ENCODE data around the gene PAMR1. TPM values are rescaled to one million over a fixed set of nuclear protein-coding genes. Genes with fewer than 3 reads are reported as not detected.

PAMR1 gene
- total and polyA plus RNA-seq, 9 of the 15 experiments (the other 6 are each of a cell fraction or from before 2014, with no cell fraction given), result not detected

DNA sequence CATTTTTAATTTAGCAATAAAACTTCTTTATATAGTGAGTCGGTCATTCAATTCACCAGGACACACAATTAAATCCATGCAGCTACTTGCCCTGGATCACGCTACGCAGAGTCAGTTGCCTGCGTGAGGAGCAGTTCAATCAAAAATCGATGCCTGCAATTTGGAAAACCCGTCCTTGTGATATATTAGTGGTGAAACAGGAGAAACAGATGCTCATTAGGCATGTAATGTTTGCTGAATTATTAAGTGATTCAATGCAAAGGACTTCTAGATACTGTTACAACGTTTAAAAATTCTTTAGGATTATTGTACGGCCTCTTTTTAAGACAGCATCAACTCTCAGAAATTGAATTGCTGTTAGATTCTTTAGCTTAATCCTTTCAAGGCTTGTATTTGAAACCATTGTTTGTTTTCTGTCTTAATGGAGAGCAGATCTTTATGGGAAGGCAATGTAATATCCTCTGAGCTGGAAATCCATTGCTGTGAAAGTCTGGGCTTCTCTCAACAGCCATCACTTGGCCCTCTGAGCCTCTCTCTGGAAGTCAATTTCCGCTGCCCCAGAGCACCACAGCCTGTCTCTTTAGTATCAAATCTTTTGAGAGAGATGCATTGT lies 20.1 kb upstream of the PAMR1 start (continued):
- TF ChIP-seq, protein P1, sequence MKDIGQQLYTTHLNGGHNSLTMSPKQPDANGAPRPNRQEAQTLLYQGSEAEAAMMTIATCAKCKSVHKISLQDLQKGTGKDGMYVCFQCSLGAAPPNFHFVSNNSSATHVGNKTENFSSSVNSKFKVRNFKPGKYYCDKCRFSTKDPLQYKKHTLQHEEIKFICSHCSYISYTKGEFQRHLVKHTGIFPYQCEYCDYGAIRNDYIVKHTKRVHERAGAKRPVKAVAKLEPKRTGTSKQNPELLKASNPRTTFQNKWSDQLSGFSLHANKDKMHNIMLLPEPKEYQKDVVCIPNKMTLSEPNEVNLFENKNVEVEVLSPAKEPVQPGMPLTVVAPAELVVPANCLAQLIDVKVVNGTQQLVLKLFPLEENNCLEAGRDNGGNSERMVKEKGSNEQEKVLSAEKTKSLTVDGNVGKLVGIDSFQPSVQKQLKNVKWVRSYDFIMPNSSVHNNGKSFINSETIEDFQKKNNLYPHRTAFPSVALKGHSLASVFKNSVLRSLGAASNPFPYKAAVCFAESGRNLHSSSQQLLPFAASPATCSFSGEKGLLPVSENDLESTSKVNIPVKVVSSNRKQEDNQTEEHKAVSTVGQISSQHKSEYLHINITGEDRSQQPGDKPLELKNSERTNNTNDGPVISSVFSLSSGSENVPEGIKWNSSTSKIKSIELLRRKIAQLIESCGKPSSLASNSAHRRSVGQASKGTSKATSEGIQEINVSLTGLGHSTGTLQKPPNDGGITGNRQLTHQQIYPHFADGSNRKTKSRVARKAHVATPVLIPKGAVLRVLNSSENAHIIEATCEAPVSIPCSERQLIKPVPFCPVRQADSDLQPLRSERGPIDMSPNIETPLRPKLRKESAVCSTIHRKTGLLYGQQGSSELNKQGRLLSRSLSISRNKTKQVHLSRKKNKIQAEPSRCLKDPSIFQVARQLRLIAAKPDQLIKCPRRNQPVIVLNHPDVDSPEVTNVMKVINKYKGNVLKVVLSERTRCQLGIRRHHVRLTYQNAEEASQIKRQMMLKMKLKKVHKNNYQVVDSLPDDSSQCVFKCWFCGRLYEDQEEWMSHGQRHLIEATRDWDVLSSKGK (CRISPR knock-in tag; IDR thresholded peaks at IDR 0.05), result no peak
- TF ChIP-seq SP1 (CRISPR knock-in tag; IDR thresholded peaks at IDR 0.05) (no peak), ZFX (CRISPR knock-in tag; IDR thresholded peaks at IDR 0.05) (no peak), KAT7 (CRISPR knock-in tag; IDR thresholded peaks at IDR 0.05; ENCODE audit: borderline replicate concordance) (no peak), CBX3 (IDR thresholded peaks at IDR 0.05; ENCODE audit: borderline replicate concordance in 1 of 2, low read length in 2 of 2) (no peak)

DNA sequence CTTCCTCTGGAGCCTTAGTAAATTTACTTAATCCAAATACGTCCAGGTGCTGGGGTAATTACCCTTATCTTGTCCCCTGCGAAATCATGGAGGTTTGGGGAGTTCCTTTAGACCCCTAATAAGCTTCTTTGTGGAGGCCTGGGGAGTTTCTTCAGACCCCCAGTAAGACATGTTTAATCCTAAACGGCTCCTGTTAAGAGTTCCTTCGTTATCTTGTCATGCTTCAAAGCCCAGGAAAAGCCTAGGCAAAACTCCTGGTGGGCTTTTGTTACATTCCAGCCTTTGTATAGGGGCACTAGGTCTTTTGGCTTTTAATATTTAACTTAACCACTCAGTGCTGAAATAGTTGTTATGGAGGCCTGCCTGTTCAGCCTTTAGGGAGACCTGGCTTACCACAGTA lies 18.1 kb upstream of the PAMR1 start:
- H3K9ac ChIP-seq (ENCODE audit: insufficient read depth in 1 of 2, low read depth in 2 of 2, low read length in 2 of 2), result no peak overlapping the region
- ChIA-PET CTCF (ENCODE audit: low intra/inter-chr PET ratio) (no interaction called here), POLR2A (interaction anchor here (0.7 kb wide), 1 partner anchor 487 kb away, joined by 3 read pairs; no protein-coding TSS in a partner anchor)
- no peaks in the 10 kb centered on the region for H3K9me1 ChIP-seq (ENCODE audit: control insufficient read depth, insufficient read depth, low read length)
- FAIRE-seq, result no peak
- H3K36me3 ChIP-seq (ENCODE audit: control insufficient read depth, insufficient read depth, low read length), result no peaks in the 10 kb centered on the region
- 0% methylated on average over 4 of the region's 4 CpGs for whole genome bisulfite sequencing (ENCODE audit: insufficient coverage, low coverage, missing lambda C conversion rate)
- H2AFZ ChIP-seq (ENCODE audit: low read depth, low read length), result no peak overlapping the region
- no peaks in the 10 kb centered on the region for H3K79me2 ChIP-seq (ENCODE audit: control insufficient read depth, insufficient read depth, low read length)
- no TSS peak for BruUV-seq (replicated peaks)
- H3K27ac ChIP-seq (ENCODE audit: extremely low read depth, low read depth, low read length), result no peak overlapping the region
- ATAC-seq, result no peak
- no peak for DNase-seq (ENCODE audit: extremely low read depth in 1 of 4, low spot score in 3 of 4)
- H3K4me2 ChIP-seq (ENCODE audit: insufficient read depth, low read length), result no peak overlapping the region
- no peak overlapping the region for H3K4me3 ChIP-seq
- H3K27me3 ChIP-seq (ENCODE audit: control insufficient read depth in 2 of 2, insufficient read depth in 2 of 2, low read length in 2 of 2), result peaks cover 0 to 5% of the 10 kb centered on the region in 2 experiments; a peak in 2 of 5 replicates
- intact Hi-C loops (cut with micrococcal nuclease), result no loop called here
- no peaks in the 10 kb centered on the region for H4K20me1 ChIP-seq (replicated peaks; ENCODE audit: control insufficient read depth, insufficient read depth, low read length)
- in situ Hi-C loops (cut with MboI), result no loop called here
- H3K9me3 ChIP-seq (replicated peaks; ENCODE audit: control insufficient read depth, insufficient read depth, low read depth, low read length), result no peaks in the 10 kb centered on the region
- no peaks in the 10 kb centered on the region for H3K4me1 ChIP-seq (replicated peaks in 1 of 2; ENCODE audit: control insufficient read depth in 2 of 2, insufficient read depth in 2 of 2, low read length in 2 of 2)
- no peak for TF ChIP-seq ZNF589 (CRISPR knock-in tag; IDR thresholded peaks at IDR 0.05; ENCODE audit: low read depth)
- no peak for TF ChIP-seq MED1 (CRISPR knock-in tag; IDR thresholded peaks at IDR 0.05; ENCODE audit: borderline replicate concordance)
- TF ChIP-seq ETS2 (tag; IDR thresholded peaks at IDR 0.05; ENCODE audit: borderline replicate concordance, poor library complexity, severe bottlenecking), result no peak
- TF ChIP-seq RBM22 (IDR thresholded peaks at IDR 0.05; ENCODE audit: low read depth, low read length, poor library complexity, severe bottlenecking), result no peak
- TF ChIP-seq, protein P2, sequence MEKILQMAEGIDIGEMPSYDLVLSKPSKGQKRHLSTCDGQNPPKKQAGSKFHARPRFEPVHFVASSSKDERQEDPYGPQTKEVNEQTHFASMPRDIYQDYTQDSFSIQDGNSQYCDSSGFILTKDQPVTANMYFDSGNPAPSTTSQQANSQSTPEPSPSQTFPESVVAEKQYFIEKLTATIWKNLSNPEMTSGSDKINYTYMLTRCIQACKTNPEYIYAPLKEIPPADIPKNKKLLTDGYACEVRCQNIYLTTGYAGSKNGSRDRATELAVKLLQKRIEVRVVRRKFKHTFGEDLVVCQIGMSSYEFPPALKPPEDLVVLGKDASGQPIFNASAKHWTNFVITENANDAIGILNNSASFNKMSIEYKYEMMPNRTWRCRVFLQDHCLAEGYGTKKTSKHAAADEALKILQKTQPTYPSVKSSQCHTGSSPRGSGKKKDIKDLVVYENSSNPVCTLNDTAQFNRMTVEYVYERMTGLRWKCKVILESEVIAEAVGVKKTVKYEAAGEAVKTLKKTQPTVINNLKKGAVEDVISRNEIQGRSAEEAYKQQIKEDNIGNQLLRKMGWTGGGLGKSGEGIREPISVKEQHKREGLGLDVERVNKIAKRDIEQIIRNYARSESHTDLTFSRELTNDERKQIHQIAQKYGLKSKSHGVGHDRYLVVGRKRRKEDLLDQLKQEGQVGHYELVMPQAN (IDR thresholded peaks at IDR 0.05; ENCODE audit: borderline replicate concordance), result no peak
- TF ChIP-seq, protein P3, sequence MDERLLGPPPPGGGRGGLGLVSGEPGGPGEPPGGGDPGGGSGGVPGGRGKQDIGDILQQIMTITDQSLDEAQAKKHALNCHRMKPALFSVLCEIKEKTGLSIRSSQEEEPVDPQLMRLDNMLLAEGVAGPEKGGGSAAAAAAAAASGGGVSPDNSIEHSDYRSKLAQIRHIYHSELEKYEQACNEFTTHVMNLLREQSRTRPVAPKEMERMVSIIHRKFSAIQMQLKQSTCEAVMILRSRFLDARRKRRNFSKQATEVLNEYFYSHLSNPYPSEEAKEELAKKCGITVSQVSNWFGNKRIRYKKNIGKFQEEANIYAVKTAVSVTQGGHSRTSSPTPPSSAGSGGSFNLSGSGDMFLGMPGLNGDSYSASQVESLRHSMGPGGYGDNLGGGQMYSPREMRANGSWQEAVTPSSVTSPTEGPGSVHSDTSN (CRISPR knock-in tag; IDR thresholded peaks at IDR 0.05; ENCODE audit: low read depth), result no peak
- TF ChIP-seq, protein P3 (tag; conservative IDR thresholded peaks at IDR 0.05; ENCODE audit: low read depth), result no peak

All from K562 (cell line).